ENCODE measurements around the gene FBXO24.
A peak's percentile ranks its signal among the peaks of the same experiment; 100 is the strongest.
"Not testable (repeated sequence)": the region's sequence is repeated elsewhere in the genome, so short reads cannot be mapped to it uniquely, and the experiment has no call there.

FBXO24 gene, protein sequence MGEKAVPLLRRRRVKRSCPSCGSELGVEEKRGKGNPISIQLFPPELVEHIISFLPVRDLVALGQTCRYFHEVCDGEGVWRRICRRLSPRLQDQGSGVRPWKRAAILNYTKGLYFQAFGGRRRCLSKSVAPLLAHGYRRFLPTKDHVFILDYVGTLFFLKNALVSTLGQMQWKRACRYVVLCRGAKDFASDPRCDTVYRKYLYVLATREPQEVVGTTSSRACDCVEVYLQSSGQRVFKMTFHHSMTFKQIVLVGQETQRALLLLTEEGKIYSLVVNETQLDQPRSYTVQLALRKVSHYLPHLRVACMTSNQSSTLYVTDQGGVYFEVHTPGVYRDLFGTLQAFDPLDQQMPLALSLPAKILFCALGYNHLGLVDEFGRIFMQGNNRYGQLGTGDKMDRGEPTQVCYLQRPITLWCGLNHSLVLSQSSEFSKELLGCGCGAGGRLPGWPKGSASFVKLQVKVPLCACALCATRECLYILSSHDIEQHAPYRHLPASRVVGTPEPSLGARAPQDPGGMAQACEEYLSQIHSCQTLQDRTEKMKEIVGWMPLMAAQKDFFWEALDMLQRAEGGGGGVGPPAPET

DNA sequence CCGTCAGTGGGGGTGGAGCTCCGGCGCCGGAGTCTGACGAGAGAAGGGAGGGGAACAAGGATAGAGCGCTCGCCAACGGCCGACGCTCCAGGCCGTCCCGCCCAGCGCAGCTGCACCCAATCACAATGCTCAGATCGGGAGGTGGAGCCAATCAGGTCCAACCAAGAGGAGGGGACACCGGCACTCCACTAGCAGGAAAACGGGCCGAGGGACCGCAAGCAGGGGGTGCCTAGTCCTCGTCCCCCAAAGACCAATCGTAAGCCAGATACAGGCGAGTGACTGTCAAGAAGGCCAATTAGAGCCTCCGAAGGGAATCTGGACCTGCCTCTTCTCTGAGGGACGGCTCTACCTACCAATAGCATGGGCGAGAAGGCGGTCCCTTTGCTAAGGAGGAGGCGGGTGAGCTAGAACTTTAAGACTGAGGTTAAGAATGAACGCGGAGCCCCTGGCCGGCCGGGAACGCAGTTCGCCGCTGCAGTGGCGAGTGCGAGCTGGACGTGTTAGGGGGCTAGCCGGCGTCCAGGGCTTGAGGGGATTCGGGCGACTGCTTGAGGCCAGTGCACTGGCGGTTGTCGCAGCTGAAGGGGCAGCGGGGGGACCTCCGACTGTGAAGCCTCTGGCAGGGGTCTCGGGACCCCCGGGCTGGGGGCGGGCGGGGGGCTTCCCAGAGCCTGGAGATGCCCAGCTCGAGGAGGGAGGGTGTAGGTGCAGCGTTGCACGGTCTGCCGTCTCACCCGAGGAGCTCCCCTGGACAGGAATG, at the start of gene FBXO24:
FBXO24 (plus strand) TSS at position 63 of the 760 bp plus-strand sequence; CDS start at position 361, 298 bp downstream.
- H3K4me1 Mint-ChIP-seq, result peaks cover 40% of the 10 kb centered on the region

DNA sequence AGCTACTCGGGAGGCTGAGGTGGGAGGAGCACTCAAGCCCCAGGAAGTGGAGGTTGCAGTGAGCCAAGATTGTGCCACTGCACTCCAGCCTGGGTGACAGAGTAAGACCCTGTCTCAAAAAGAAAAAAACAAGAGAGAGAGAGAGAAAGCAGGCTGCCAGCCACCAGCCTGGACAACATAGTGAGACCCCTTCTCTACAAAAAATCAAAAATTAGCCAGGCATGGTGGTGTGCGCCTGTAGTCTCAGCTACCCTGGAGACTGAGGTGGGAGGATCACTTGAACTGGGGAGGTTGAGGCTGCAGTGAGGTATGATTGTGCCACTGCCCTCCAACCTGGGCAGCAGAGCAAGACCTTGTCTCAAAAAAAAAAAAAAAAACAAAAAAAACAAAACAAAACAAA, 49.4 kb upstream of the FBXO24 start:
- H3K36me3 Mint-ChIP-seq (ENCODE audit: low read depth), result not testable (repeated sequence)

More for the DNA sequence above, at the start of gene FBXO24:
- no peaks in the 10 kb centered on the region for H3K9me3 Mint-ChIP-seq
- no peaks in the 10 kb centered on the region for H3K36me3 Mint-ChIP-seq (ENCODE audit: low read depth)
- no peaks in the 10 kb centered on the region for H3K27me3 Mint-ChIP-seq (ENCODE audit: low read depth)
- H3K27ac Mint-ChIP-seq, result peak within 1 kb of the TSS; percentile 94 to 97 (median 97)
- peak within 1 kb of the TSS; percentile 93 to 98 (median 96) for H3K4me3 Mint-ChIP-seq
- TF ChIP-seq, protein P1, sequence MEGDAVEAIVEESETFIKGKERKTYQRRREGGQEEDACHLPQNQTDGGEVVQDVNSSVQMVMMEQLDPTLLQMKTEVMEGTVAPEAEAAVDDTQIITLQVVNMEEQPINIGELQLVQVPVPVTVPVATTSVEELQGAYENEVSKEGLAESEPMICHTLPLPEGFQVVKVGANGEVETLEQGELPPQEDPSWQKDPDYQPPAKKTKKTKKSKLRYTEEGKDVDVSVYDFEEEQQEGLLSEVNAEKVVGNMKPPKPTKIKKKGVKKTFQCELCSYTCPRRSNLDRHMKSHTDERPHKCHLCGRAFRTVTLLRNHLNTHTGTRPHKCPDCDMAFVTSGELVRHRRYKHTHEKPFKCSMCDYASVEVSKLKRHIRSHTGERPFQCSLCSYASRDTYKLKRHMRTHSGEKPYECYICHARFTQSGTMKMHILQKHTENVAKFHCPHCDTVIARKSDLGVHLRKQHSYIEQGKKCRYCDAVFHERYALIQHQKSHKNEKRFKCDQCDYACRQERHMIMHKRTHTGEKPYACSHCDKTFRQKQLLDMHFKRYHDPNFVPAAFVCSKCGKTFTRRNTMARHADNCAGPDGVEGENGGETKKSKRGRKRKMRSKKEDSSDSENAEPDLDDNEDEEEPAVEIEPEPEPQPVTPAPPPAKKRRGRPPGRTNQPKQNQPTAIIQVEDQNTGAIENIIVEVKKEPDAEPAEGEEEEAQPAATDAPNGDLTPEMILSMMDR (IDR thresholded peaks at IDR 0.05; ENCODE audit: unreplicated experiment in 3 of 3), result no peak

DNA sequence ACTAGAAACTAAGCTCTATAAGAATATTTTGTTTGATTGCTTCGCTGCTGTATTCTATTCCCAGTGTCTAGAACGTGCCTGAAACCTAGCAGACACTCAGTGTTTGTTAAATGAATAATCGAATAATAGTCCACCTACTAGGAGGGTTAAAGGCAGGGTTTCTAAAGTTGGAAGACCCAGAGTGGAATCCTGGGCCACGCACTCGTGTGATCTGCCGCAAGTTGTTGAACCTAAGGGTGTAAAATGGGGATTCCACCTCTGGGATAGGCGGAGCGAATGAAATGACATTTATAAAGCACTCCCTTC, 47.8 kb upstream of the FBXO24 start:
- Mint-ChIP-seq H3K4me3 (peak overlapping the region; percentile 87 to 95 (median 90)), H3K27ac (peak overlapping the region in 2 of 3 experiments; percentile 5 to 12), H3K9me3 (no peaks in the 10 kb centered on the region), H3K36me3 (ENCODE audit: low read depth) (no peaks in the 10 kb centered on the region), H3K27me3 (ENCODE audit: low read depth) (peaks cover 4% of the 10 kb centered on the region), H3K4me1 (peaks cover 21% of the 10 kb centered on the region)
- TF ChIP-seq, protein P1 (IDR thresholded peaks at IDR 0.05; ENCODE audit: unreplicated experiment in 3 of 3), result no peak

More for the DNA sequence above, 49.4 kb upstream of the FBXO24 start:
- H3K9me3 Mint-ChIP-seq; H3K27ac Mint-ChIP-seq; H3K27me3 Mint-ChIP-seq (ENCODE audit: low read depth): not testable (repeated sequence)
- Mint-ChIP-seq H3K4me1 (peaks cover 15% of the 10 kb centered on the region), H3K4me3 (peak overlapping the region in 1 of 3 experiments; percentile 44)

DNA sequence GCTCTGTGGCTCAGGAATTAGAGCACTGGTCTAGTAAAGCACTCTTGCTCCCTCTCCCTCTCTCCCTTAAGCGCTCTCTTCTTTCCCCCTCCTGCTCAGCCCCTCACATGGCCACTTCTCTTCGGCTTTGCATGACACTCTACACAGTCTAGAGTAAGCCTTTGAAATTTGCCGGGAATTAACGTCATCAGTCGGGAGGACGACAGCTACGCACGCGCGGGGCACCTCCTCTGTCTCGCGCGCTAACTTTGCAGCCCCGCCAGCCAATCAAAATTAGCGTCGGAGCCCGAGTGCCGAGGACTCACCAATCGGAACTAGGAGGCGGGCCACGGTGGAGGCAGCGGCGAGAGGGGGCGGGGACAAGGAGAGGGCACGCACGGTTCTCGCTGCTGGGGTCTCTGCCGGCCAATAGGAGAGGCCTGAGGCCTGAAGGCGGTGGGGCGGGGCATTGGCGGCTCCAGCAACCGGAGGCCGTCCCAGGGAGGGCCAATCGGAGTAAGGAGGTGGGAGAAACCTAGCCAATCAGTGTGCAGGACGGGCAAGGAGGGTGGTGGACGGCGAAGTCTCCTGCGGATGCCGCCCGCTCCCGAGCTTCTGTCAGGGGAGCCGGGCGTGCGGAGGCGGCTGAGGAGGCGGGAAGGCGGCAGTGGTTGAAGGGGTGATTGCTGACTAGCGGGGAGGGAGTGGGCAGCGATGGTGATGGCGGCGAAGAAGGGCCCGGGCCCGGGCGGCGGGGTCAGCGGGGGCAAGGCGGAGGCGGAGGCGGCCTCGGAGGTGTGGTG, 47.3 kb upstream of the FBXO24 start, which contains the start of gene AGFG2:
AGFG2 (plus strand) TSS at position 550 of the 782 bp plus-strand sequence; CDS start at position 694, 144 bp downstream.
- Mint-ChIP-seq H3K4me1 (peaks cover 21% of the 10 kb centered on the region), H3K27me3 (ENCODE audit: low read depth) (peaks cover 4% of the 10 kb centered on the region), H3K9me3 (no peaks in the 10 kb centered on the region), H3K36me3 (ENCODE audit: low read depth) (no peaks in the 10 kb centered on the region), H3K4me3 (peak within 1 kb of the TSS; percentile 87 to 95 (median 90)), H3K27ac (peak within 1 kb of the TSS in 2 of 3 experiments; percentile 12 to 35)
- TF ChIP-seq, protein P1 (IDR thresholded peaks at IDR 0.05; ENCODE audit: unreplicated experiment in 3 of 3), result no peak

DNA sequence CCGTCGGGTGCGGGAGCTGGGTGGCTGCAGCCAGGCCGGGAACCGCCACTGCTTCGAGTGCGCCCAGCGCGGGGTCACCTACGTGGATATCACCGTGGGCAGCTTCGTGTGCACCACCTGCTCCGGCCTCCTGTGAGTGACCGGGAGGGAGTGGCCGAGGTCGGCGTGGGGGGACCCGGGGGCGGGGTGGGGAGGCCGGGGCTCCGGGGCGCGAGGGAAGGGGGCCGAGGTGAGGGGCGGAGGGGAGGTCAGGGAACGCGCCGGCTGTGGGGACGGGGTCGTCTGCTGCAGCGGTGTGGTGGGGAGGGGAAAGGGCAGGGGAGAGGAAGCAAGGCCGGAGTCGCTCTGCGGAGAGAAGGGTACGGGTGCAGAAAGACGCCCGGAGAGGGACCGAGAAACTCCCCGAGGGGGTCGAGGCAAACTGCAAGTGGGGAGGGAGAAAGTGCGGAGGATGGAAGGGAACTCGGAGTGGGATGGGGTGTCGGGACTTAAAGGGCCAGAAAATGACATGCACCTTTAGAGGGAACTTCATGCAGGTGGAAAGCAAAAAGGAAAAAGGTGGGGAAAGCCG, 46.6 kb upstream of the FBXO24 start:
- Mint-ChIP-seq H3K27me3 (ENCODE audit: low read depth) (peaks cover 4% of the 10 kb centered on the region), H3K4me3 (peak overlapping the region; percentile 87 to 95 (median 90)), H3K27ac (peak overlapping the region in 1 of 3 experiments; percentile 35), H3K9me3 (no peaks in the 10 kb centered on the region), H3K4me1 (peaks cover 24% of the 10 kb centered on the region), H3K36me3 (ENCODE audit: low read depth) (no peaks in the 10 kb centered on the region)
- TF ChIP-seq, protein P1 (IDR thresholded peaks at IDR 0.05; ENCODE audit: unreplicated experiment in 3 of 3), result no peak

Measured in nephron (organoid).